Trophoblast cell (in vitro differentiated cells and primary cell): Measurements from ENCODE around the gene POU6F2.

Experiments used
- DNase-seq, 2 donors: peaks; one replicate each; pipeline ENCODE4 v3.0.0-alpha.2; 2016
- H2AFZ ChIP-seq: 2 replicates; pipeline ENCODE4 v1.6.1; 2013; ENCODE audit warnings: low read length, moderate library complexity, mild to moderate bottlenecking; ENCODE audit not compliant: insufficient read depth, poor library complexity
- H2AK5ac ChIP-seq: 2 replicates; pipeline ENCODE4 v1.6.1; 2013; ENCODE audit warnings: mild to moderate bottlenecking, low read length
- H2BK120ac ChIP-seq: 2 replicates; pipeline ENCODE4 v1.6.1; 2013; ENCODE audit warnings: low read length, mild to moderate bottlenecking, moderate library complexity; ENCODE audit not compliant: insufficient read depth, poor library complexity
- H2BK12ac ChIP-seq: 2 replicates; pipeline ENCODE4 v1.6.1; 2013; ENCODE audit warnings: mild to moderate bottlenecking, low read length, moderate library complexity
- H2BK5ac ChIP-seq: 2 replicates; pipeline ENCODE4 v1.6.1; 2013; ENCODE audit warnings: low read length, low read depth, moderate library complexity, mild to moderate bottlenecking; ENCODE audit not compliant: poor library complexity
- H3K14ac ChIP-seq: 2 replicates; pipeline ENCODE4 v1.6.1; 2013; ENCODE audit warnings: mild to moderate bottlenecking, low read length
- H3K18ac ChIP-seq: 2 replicates; pipeline ENCODE4 v1.6.1; 2013; ENCODE audit warnings: mild to moderate bottlenecking, low read length
- H3K23ac ChIP-seq: 2 replicates; pipeline ENCODE4 v1.6.1; 2013; ENCODE audit warnings: low read length
- H3K27ac ChIP-seq: 2 replicates; pipeline ENCODE4 v1.5.1; 2013; ENCODE audit warnings: low read depth, mild to moderate bottlenecking, inconsistent platforms, low read length, moderate library complexity
- H3K27me3 ChIP-seq: 2 replicates; pipeline ENCODE4 v1.6.1; 2013; ENCODE audit warnings: inconsistent platforms, mild to moderate bottlenecking, low read length, moderate library complexity; ENCODE audit not compliant: insufficient read depth
- H3K36me3 ChIP-seq, 2 experiments: 1 replicate in 1 of 2; 2 replicates in 1 of 2; pipeline ENCODE4 v1.6.1; 2013; ENCODE audit warnings: low read length in 2 of 2, mild to moderate bottlenecking in 2 of 2, moderate library complexity in 1 of 2; ENCODE audit not compliant: insufficient read depth in 2 of 2, control insufficient read depth in 1 of 2
- H3K4ac ChIP-seq: 2 replicates; pipeline ENCODE4 v1.6.1; 2013; ENCODE audit warnings: low read depth, mild to moderate bottlenecking, low read length, moderate library complexity
- H3K4me1 ChIP-seq, 2 experiments: 1 replicate in 1 of 2; 2 replicates in 1 of 2; pipeline ENCODE4 v1.6.1; 2013; ENCODE audit warnings: low read length in 2 of 2, mild to moderate bottlenecking in 2 of 2, moderate library complexity in 1 of 2; ENCODE audit not compliant: insufficient read depth in 2 of 2, control insufficient read depth in 1 of 2
- H3K4me2 ChIP-seq: 2 replicates; pipeline ENCODE4 v1.6.1; 2013; ENCODE audit warnings: inconsistent platforms, mild to moderate bottlenecking, low read length, moderate library complexity
- H3K4me3 ChIP-seq: 2 replicates; pipeline ENCODE4 v1.5.1; 2013; ENCODE audit warnings: mild to moderate bottlenecking, low read depth, low read length, inconsistent platforms
- H3K79me1 ChIP-seq: one replicate; pipeline ENCODE4 v1.6.1; 2013; ENCODE audit warnings: low read length
- H3K79me2 ChIP-seq: 2 replicates; pipeline ENCODE4 v1.6.1; 2013; ENCODE audit warnings: low read length, mild to moderate bottlenecking; ENCODE audit not compliant: control insufficient read depth, insufficient read depth, poor library complexity
- H3K9ac ChIP-seq: 2 replicates; pipeline ENCODE4 v1.6.1; 2013; ENCODE audit warnings: mild to moderate bottlenecking, low read length
- H3K9me3 ChIP-seq: 2 replicates; pipeline ENCODE4 v1.6.1; 2013; ENCODE audit warnings: low read depth, mild to moderate bottlenecking, control low read depth, inconsistent platforms, low read length; ENCODE audit not compliant: insufficient read depth
- H4K12ac ChIP-seq: 2 replicates; pipeline ENCODE4 v1.6.1; 2013; ENCODE audit warnings: low read depth, mild to moderate bottlenecking, low read length, moderate library complexity
- H4K8ac ChIP-seq: 2 replicates; pipeline ENCODE4 v1.6.1; 2013; ENCODE audit warnings: low read depth, mild to moderate bottlenecking, low read length, moderate library complexity
- H4K91ac ChIP-seq: one replicate; pipeline ENCODE4 v1.6.1; 2013; ENCODE audit warnings: low read depth, mild to moderate bottlenecking, low read length, moderate library complexity
- WGBS: extraction: QIAGEN DNeasy Blood & Tissue Kit; methylation state at CpG from one replicate; pipeline ENCODE4 v1.1.7; 2013; ENCODE audit warnings: missing lambda C conversion rate; ENCODE audit not compliant: insufficient read length, insufficient coverage; ENCODE audit errors: extremely low coverage; 5-methylcytosine and 5-hydroxymethylcytosine counted together

The POU6F2 gene

GRCh38 chr7:39033885-39034624 is 56.3 kb downstream of the POU6F2 start:
- Histone ChIP-seq H3K4me2 (no peak overlapping the region), H3K23ac (no peak overlapping the region), H4K8ac (no peak overlapping the region), H2AK5ac (no peak overlapping the region), H3K27me3 (no peaks in the 10 kb centered on the region), H3K9ac (no peak overlapping the region), H2BK5ac (no peak overlapping the region), H3K79me2 (no peaks in the 10 kb centered on the region), H3K4me3 (no peak overlapping the region), H2AFZ (no peak overlapping the region), H3K79me1 (no peaks in the 10 kb centered on the region), H3K27ac (no peak overlapping the region), H3K36me3 (no peaks in the 10 kb centered on the region), H3K18ac (no peak overlapping the region), H2BK12ac (no peak overlapping the region), H3K14ac (no peak overlapping the region), H2BK120ac (no peak overlapping the region), H4K91ac (no peak overlapping the region), H3K9me3 (no peaks in the 10 kb centered on the region), H3K4me1 (no peaks in the 10 kb centered on the region), H4K12ac (no peak overlapping the region), H3K4ac (no peak overlapping the region)
- no peak for DNase-seq
- WGBS, result 100% methylated on average over 1 of the region's 13 CpGs

- no peak overlapping the region for H3K14ac ChIP-seq
- H3K4me3 ChIP-seq, result no peak overlapping the region
- H3K4me2 ChIP-seq, result no peak overlapping the region
- no peaks in the 10 kb centered on the region for H3K9me3 ChIP-seq
- no peak overlapping the region for H4K91ac ChIP-seq
- no CpG with 5 or more reads among the region's 4 CpGs for WGBS
- no peaks in the 10 kb centered on the region for H3K36me3 ChIP-seq
- no peak overlapping the region for H2AFZ ChIP-seq
- H2BK5ac ChIP-seq, result no peak overlapping the region
- H2BK120ac ChIP-seq, result no peak overlapping the region
- no peak overlapping the region for H4K12ac ChIP-seq
- H3K79me1 ChIP-seq, result no peaks in the 10 kb centered on the region
- no peak overlapping the region for H3K4ac ChIP-seq
- H4K8ac ChIP-seq, result no peak overlapping the region
- no peak overlapping the region for H3K9ac ChIP-seq
- no peak for DNase-seq
- no peak overlapping the region for H3K23ac ChIP-seq
- no peak overlapping the region for H2BK12ac ChIP-seq
- H3K18ac ChIP-seq, result no peak overlapping the region
- H3K79me2 ChIP-seq, result no peaks in the 10 kb centered on the region
- H3K27ac ChIP-seq, result no peak overlapping the region
- no peaks in the 10 kb centered on the region for H3K27me3 ChIP-seq
- no peak overlapping the region for H2AK5ac ChIP-seq
- no peaks in the 10 kb centered on the region for H3K4me1 ChIP-seq
Measured at GRCh38 chr7:39035156-39035555, 57.4 kb downstream of the POU6F2 start.

DNA sequence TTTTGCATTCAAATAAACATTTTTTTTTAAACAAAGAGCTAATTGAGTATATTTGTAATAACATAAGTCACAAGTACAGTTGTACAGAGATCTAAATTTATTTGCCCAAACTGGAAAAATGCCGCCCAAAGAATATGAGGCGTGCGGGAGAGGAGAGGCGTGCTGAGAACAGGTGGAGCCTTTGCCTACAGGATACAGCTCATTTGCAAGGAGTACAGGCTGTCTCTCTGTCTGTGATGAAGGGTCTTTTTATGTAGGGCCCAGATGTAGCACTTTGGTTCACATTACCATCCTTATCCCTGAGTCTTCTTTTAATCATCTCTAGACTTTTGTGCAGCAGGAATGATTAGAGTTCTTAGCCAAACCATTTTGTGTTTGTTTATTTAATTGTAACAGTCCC is 58.2 kb downstream of the POU6F2 start:
- H3K9me3 ChIP-seq, result no peaks in the 10 kb centered on the region
- no peak overlapping the region for H3K14ac ChIP-seq
- no peaks in the 10 kb centered on the region for H3K79me1 ChIP-seq
- DNase-seq, result no peak
- no peak overlapping the region for H3K23ac ChIP-seq
- H3K27ac ChIP-seq, result no peak overlapping the region
- H3K4me3 ChIP-seq, result no peak overlapping the region
- WGBS, result no CpG with 5 or more reads among the region's 4 CpGs
- H4K91ac ChIP-seq, result no peak overlapping the region
- no peak overlapping the region for H3K4me2 ChIP-seq
- H3K27me3 ChIP-seq, result no peaks in the 10 kb centered on the region
- H2AFZ ChIP-seq, result no peak overlapping the region
- no peak overlapping the region for H3K9ac ChIP-seq
- H4K8ac ChIP-seq, result no peak overlapping the region
- H4K12ac ChIP-seq, result no peak overlapping the region
- no peaks in the 10 kb centered on the region for H3K4me1 ChIP-seq
- H2BK5ac ChIP-seq, result no peak overlapping the region
- no peak overlapping the region for H2BK12ac ChIP-seq
- H2BK120ac ChIP-seq, result no peak overlapping the region
- H2AK5ac ChIP-seq, result no peak overlapping the region
- no peaks in the 10 kb centered on the region for H3K36me3 ChIP-seq
- no peak overlapping the region for H3K18ac ChIP-seq
- H3K79me2 ChIP-seq, result no peaks in the 10 kb centered on the region
- no peak overlapping the region for H3K4ac ChIP-seq

GRCh38 chr7:39042670-39043069 is 65.0 kb downstream of the POU6F2 start:
- no peaks in the 10 kb centered on the region for H3K79me2 ChIP-seq

More at GRCh38 chr7:39042670-39043069, 65.0 kb downstream of the POU6F2 start:
- no peak overlapping the region for H3K14ac ChIP-seq
- no peaks in the 10 kb centered on the region for H3K27me3 ChIP-seq
- H2BK120ac ChIP-seq, result no peak overlapping the region
- WGBS, result no CpG with 5 or more reads among the region's 1 CpG
- H2BK5ac ChIP-seq, result no peak overlapping the region
- H4K12ac ChIP-seq, result no peak overlapping the region
- H2BK12ac ChIP-seq, result no peak overlapping the region
- H4K91ac ChIP-seq, result no peak overlapping the region
- no peaks in the 10 kb centered on the region for H3K9me3 ChIP-seq
- DNase-seq, result no peak
- no peak overlapping the region for H3K27ac ChIP-seq
- no peak overlapping the region for H3K4ac ChIP-seq
- no peak overlapping the region for H2AK5ac ChIP-seq
- H3K36me3 ChIP-seq, result no peaks in the 10 kb centered on the region
- no peak overlapping the region for H2AFZ ChIP-seq
- no peak overlapping the region for H3K4me3 ChIP-seq
- H3K23ac ChIP-seq, result no peak overlapping the region
- no peaks in the 10 kb centered on the region for H3K4me1 ChIP-seq
- no peak overlapping the region for H3K4me2 ChIP-seq
- no peaks in the 10 kb centered on the region for H3K79me1 ChIP-seq
- H4K8ac ChIP-seq, result no peak overlapping the region
- H3K9ac ChIP-seq, result no peak overlapping the region
- H3K18ac ChIP-seq, result no peak overlapping the region
